ENCODE results near the gene RCC1. TPM values are rescaled to one million over a fixed set of nuclear protein-coding genes. Genes with fewer than 3 reads are reported as not detected.
"Not testable (repeated sequence)": the region's sequence is repeated elsewhere in the genome, so short reads cannot be mapped to it uniquely, and the experiment has no call there.

RCC1 gene
- polyA plus RNA-seq, 1 of the 3 experiments (the other 2 are of a cell fraction), result 61.0 TPM

DNA sequence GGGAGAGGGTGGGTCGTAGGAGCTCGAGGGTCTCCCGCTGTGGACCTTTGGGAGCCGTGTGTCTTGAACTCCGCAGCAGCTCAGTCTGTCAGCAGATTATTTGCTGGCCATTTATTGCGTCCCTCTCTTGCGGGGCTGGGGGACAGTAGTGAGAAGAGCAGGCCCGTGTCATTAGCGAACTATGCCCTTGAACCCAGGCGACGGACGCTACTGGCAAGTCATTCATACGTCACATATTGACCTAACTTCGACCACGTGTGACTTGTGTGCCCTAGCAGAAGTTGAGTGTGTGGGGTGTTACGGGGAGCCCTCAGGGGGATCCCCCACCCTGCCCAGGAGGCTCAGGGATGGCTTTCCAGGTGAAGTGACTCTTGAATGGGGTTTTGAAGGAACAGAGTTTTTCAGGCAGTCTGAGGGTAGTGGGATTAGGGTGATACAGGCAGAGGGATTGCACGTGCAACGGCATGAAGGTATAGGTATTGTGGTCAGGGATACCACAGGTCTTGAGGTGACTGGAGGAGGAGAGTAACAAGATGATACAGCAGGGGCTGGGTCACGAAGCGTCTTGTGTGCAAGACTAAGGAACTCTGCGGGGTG, 13.0 kb downstream of the RCC1 start (continued):
- TF ChIP-seq, protein P1, sequence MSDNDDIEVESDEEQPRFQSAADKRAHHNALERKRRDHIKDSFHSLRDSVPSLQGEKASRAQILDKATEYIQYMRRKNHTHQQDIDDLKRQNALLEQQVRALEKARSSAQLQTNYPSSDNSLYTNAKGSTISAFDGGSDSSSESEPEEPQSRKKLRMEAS (IDR thresholded peaks at IDR 0.05; ENCODE audit: low read depth), result peak; percentile 57; the same call in 1 of the 2 replicates
- TF ChIP-seq SIN3A (IDR thresholded peaks at IDR 0.05; ENCODE audit: borderline replicate concordance, low read depth, low read length), result 0 out of 2 replicates have a peak, but pooled peaks have one; percentile 3

DNA sequence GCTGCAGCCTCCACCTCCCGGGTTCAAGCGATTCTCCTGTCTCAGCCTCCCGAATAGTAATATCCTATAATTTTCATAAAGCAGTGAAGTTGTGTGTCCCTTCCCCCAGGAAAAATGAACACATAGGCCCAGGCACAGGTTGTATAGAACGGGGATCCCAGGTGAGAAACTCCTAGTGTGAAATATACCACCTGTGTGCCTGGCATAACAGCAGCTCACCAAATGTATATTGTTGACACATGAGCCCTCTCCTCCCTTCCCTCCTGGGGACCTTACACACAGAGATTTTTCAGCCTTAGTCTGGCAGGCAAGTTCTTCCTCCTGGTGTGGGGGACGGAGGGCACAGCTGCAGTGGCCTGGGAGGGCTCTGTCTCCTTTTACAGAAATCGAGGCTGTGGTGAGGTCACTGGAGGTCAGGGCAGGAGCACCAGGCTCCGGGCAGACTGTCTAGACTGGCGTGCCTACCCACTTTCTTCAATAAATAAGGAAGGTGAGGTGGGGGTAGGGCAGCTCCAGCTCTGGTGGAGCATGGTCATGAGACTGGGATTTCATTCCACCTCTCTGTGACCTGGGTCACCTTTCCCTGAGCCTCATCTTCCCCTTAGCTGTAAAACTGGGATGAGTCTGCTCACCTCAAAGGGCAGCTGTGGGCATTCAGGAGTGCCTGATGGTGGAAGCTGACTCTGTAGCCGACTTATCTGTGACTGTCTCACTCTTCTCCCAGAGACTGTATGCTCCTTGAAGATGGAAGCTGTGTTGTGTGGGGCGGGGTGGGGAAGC, 14.3 kb downstream of the RCC1 start:
- H3K27ac ChIP-seq (ENCODE audit: low read depth in 2 of 2, low read length in 1 of 2), result no peak overlapping the region
- 87% methylated on average over 10 of the region's 10 CpGs for WGBS (ENCODE audit: low lambda C conversion rate)
- H3K9ac ChIP-seq, result no peak overlapping the region
- ChIA-PET CTCF (interaction anchor here (0.7 to 1.5 kb wide), 3 partner anchors 61 to 275 kb away, joined by 3 to 4 read pairs (median 4); no protein-coding TSS in a partner anchor), POLR2A (no interaction called here)
- H3K27me3 ChIP-seq (ENCODE audit: insufficient read depth), result no peaks in the 10 kb centered on the region
- H3K4me3 ChIP-seq (ENCODE audit: low read depth in 2 of 2, low read length in 1 of 2), result no peak overlapping the region
- TF ChIP-seq EZH2phosphoT487 (IDR thresholded peaks at IDR 0.05; ENCODE audit: borderline replicate concordance, low read depth), result no peak
- TF ChIP-seq CHD2 (IDR thresholded peaks at IDR 0.05; ENCODE audit: low read length, partially characterized antibody), result no peak
- TF ChIP-seq, protein P2, sequence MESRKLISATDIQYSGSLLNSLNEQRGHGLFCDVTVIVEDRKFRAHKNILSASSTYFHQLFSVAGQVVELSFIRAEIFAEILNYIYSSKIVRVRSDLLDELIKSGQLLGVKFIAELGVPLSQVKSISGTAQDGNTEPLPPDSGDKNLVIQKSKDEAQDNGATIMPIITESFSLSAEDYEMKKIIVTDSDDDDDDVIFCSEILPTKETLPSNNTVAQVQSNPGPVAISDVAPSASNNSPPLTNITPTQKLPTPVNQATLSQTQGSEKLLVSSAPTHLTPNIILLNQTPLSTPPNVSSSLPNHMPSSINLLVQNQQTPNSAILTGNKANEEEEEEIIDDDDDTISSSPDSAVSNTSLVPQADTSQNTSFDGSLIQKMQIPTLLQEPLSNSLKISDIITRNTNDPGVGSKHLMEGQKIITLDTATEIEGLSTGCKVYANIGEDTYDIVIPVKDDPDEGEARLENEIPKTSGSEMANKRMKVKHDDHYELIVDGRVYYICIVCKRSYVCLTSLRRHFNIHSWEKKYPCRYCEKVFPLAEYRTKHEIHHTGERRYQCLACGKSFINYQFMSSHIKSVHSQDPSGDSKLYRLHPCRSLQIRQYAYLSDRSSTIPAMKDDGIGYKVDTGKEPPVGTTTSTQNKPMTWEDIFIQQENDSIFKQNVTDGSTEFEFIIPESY (IDR thresholded peaks at IDR 0.05; ENCODE audit: borderline replicate concordance, low read depth), result no peak
- TF ChIP-seq, protein P1 (IDR thresholded peaks at IDR 0.05; ENCODE audit: low read depth), result no peak
- TF ChIP-seq, protein P3, sequence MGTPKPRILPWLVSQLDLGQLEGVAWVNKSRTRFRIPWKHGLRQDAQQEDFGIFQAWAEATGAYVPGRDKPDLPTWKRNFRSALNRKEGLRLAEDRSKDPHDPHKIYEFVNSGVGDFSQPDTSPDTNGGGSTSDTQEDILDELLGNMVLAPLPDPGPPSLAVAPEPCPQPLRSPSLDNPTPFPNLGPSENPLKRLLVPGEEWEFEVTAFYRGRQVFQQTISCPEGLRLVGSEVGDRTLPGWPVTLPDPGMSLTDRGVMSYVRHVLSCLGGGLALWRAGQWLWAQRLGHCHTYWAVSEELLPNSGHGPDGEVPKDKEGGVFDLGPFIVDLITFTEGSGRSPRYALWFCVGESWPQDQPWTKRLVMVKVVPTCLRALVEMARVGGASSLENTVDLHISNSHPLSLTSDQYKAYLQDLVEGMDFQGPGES (IDR thresholded peaks at IDR 0.05; ENCODE audit: low read depth, low read length), result no peak
- TF ChIP-seq YY1 (IDR thresholded peaks at IDR 0.05; ENCODE audit: low read depth), result no peak
- TF ChIP-seq TAF1 (IDR thresholded peaks at IDR 0.05; ENCODE audit: borderline replicate concordance, low read depth, low read length), result no peak
- no peak for TF ChIP-seq FOXJ3 (CRISPR knock-in tag; IDR thresholded peaks at IDR 0.05)
- TF ChIP-seq FOSL2 (IDR thresholded peaks at IDR 0.05; ENCODE audit: borderline replicate concordance, low read depth), result no peak
- TF ChIP-seq SIN3A (IDR thresholded peaks at IDR 0.05; ENCODE audit: borderline replicate concordance, low read depth, low read length), result no peak
- no peak for TF ChIP-seq FOXM1 (IDR thresholded peaks at IDR 0.05; ENCODE audit: low read depth)
- TF ChIP-seq RFX5 (IDR thresholded peaks at IDR 0.05; ENCODE audit: low read length), result no peak
- TF ChIP-seq, protein P4, sequence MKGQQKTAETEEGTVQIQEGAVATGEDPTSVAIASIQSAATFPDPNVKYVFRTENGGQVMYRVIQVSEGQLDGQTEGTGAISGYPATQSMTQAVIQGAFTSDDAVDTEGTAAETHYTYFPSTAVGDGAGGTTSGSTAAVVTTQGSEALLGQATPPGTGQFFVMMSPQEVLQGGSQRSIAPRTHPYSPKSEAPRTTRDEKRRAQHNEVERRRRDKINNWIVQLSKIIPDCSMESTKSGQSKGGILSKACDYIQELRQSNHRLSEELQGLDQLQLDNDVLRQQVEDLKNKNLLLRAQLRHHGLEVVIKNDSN (IDR thresholded peaks at IDR 0.05; ENCODE audit: borderline replicate concordance, low read depth), result no peak
- peaks cover 67% of the 10 kb centered on the region for H3K79me2 ChIP-seq (ENCODE audit: insufficient read depth)
- peaks cover 33% of the 10 kb centered on the region for H3F3A ChIP-seq (replicated peaks; ENCODE audit: insufficient read depth)
- peaks cover 2 to 3% of the 10 kb centered on the region in 2 experiments for H3K36me3 ChIP-seq (replicated peaks in 1 of 2; ENCODE audit: control insufficient read depth in 1 of 2, insufficient read depth in 2 of 2, low read length in 1 of 2)
- H3K4me1 ChIP-seq (ENCODE audit: control insufficient read depth in 1 of 2, insufficient read depth in 2 of 2, low read depth in 1 of 2, low read length in 1 of 2), result peaks cover 4 to 12% of the 10 kb centered on the region in 2 experiments; a peak in 2 of 4 replicates
- H2AFZ ChIP-seq (ENCODE audit: low read depth), result no peak overlapping the region
- peaks cover 17% of the 10 kb centered on the region for H4K20me1 ChIP-seq (ENCODE audit: insufficient read depth)
- no peak overlapping the region for H3K4me2 ChIP-seq
- no peaks in the 10 kb centered on the region for H3K9me2 ChIP-seq
- no peak for DNase-seq
- H3K9me3 ChIP-seq, result no peaks in the 10 kb centered on the region

DNA sequence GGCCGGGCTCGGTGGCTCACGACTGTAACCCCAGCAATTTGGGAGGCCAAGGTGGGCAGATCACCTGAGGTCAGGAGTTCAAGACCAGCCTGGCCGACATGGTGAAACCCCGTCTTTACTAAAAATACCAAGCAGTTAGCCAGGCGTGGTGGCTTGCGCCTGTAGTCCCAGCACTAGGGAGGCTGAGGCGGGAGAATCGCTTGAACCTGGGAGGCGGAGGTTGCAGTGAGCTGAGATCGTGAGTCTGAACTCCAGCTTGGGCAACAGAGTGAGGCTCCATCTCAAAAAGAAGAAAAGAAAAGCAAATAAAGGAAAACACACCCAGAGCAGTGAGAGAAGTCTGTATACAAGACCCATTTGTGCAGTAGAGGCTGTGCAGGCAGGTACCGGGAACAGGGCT, 15.0 kb downstream of the RCC1 start:
- peaks cover 4 to 12% of the 10 kb centered on the region in 2 experiments; a peak in 2 of 4 replicates for H3K4me1 ChIP-seq (ENCODE audit: control insufficient read depth in 1 of 2, insufficient read depth in 2 of 2, low read depth in 1 of 2, low read length in 1 of 2)
- not testable (repeated sequence) for H3K4me2 ChIP-seq; H3K9ac ChIP-seq; H3K27me3 ChIP-seq (ENCODE audit: insufficient read depth); H2AFZ ChIP-seq (ENCODE audit: low read depth); H3K27ac ChIP-seq (ENCODE audit: low read depth in 2 of 2, low read length in 1 of 2); H3K36me3 ChIP-seq (replicated peaks in 1 of 2; ENCODE audit: control insufficient read depth in 1 of 2, insufficient read depth in 2 of 2, low read length in 1 of 2); H3K4me3 ChIP-seq (ENCODE audit: low read depth in 2 of 2, low read length in 1 of 2); H3K9me3 ChIP-seq; H3K9me2 ChIP-seq; DNase-seq
- peaks cover 27% of the 10 kb centered on the region for H3F3A ChIP-seq (replicated peaks; ENCODE audit: insufficient read depth)
- ChIA-PET CTCF (interaction anchor here (1.5 kb wide), 1 partner anchor 82 kb away, joined by 4 read pairs; no protein-coding TSS in a partner anchor), POLR2A (interaction anchor here (0.7 kb wide), 1 partner anchor 59 kb away, joined by 3 read pairs; no protein-coding TSS in a partner anchor)
- H3K79me2 ChIP-seq (ENCODE audit: insufficient read depth), result peaks cover 74% of the 10 kb centered on the region
- WGBS (ENCODE audit: low lambda C conversion rate), result 100% methylated on average over 12 of the region's 12 CpGs
- H4K20me1 ChIP-seq (ENCODE audit: insufficient read depth), result peaks cover 13% of the 10 kb centered on the region

Data from SK-N-SH (cell line).